Uterus (tissue), 4 donors: ENCODE results near the gene ABCA2. TPM values are rescaled to one million over a fixed set of nuclear protein-coding genes. Genes with fewer than 3 reads are reported as not detected.

ENCODE experiments used
- DNase-seq, 2 donors: peaks; one replicate each; pipeline ENCODE4 v3.0.0-alpha.2; 2019 to 2020
- H3K27ac ChIP-seq, 2 donors: fragments of 200-600 bp; sonication (generic); 1 replicate in 1 of 2; 2 replicates in 1 of 2; pipeline ENCODE4 v1.5.1; 2016 to 2018
- H3K27me3 ChIP-seq, 2 donors: fragments of 200-600 bp; sonication (generic); one replicate each; pipeline ENCODE4 v1.5.1; 2018 to 2019; ENCODE audit warnings: control low read depth in 1 of 2
- H3K36me3 ChIP-seq, 2 donors: fragments of 200-600 bp; sonication (generic); one replicate each; pipeline ENCODE4 v1.5.1; 2019; ENCODE audit warnings: control low read depth in 1 of 2
- H3K4me1 ChIP-seq, 2 donors: fragments of 200-600 bp; sonication (generic); one replicate each; pipeline ENCODE4 v1.5.1; 2018 to 2019; ENCODE audit warnings: control low read depth in 1 of 2
- H3K4me3 ChIP-seq, 2 donors: fragments of 200-600 bp; sonication (generic); 1 replicate in 1 of 2; 2 replicates in 1 of 2; pipeline ENCODE4 v1.5.1; 2018 to 2019; ENCODE audit warnings: mild to moderate bottlenecking in 1 of 2
- H3K9me3 ChIP-seq, 2 donors: fragments of 200-600 bp; sonication (generic); one replicate each; pipeline ENCODE4 v1.5.1; 2019; ENCODE audit warnings: control low read depth in 1 of 2
- POLR2A ChIP-seq, 2 donors: fragments of 450-650 bp; IDR thresholded peaks; one replicate each; pipeline ENCODE4 v1.6.1; 2016; ENCODE audit warnings: antibody characterized with exemption in 2 of 2, mild to moderate bottlenecking in 1 of 2, moderate library complexity in 1 of 2
- intact Hi-C: fragments of 100-400 bp; cut with DNase I; formaldehyde crosslinking; loops from one replicate; pipeline ENCODE4 v1.15.1; 2023; ENCODE audit warnings: low total_unique reads
- total RNA-seq, 4 donors: library from RNA; depleted of rRNA in 3 of 4; stranded (reverse); fragments of >200 nt in 3 of 4; gene quantifications; one replicate each; pipeline versions ENCODE4 v1.1.0 to v1.2.4, GENCODE V29; 2014 to 2023
- TF ChIP-seq, protein P1 (sequence below), 4 experiments: fragments of 200-600 bp in 2 of 4; fragments of 450-650 bp in 2 of 4; sonication (generic) in 2 of 4; IDR thresholded peaks; one replicate each; pipeline ENCODE4 v1.5.1; 2016 to 2019; ENCODE audit warnings: antibody characterized with exemption in 4 of 4, mild to moderate bottlenecking in 2 of 4, moderate library complexity in 1 of 4
- donor health status: DM: yes; HTN: yes; CAD: no.

ABCA2 gene
- total RNA-seq, 4 donors from 2014 or later = 24.8 to 36.9 (median 26.1) TPM

DNA sequence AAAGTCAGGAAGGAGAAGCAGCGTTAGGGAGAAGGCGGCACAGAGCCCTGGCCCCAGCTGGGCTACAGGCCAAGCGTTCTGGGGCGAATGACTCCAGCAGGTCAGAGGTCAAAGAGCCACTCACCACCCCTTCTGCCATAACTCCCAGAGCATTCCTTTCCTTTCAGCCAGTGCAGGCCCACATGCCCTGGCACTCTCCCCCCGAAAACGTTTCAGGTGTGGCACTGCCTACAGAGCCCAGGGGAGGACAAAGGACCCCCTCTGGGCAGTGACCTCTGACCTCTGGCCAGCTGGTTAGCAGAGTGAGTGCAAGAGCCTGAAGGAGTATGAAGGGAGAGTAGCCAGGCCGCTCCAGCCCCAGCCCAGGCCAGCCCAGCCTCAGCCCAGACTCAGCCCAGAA, 4.9 kb downstream of the ABCA2 start:
- DNase-seq = no peak
- TF ChIP-seq, protein P1, sequence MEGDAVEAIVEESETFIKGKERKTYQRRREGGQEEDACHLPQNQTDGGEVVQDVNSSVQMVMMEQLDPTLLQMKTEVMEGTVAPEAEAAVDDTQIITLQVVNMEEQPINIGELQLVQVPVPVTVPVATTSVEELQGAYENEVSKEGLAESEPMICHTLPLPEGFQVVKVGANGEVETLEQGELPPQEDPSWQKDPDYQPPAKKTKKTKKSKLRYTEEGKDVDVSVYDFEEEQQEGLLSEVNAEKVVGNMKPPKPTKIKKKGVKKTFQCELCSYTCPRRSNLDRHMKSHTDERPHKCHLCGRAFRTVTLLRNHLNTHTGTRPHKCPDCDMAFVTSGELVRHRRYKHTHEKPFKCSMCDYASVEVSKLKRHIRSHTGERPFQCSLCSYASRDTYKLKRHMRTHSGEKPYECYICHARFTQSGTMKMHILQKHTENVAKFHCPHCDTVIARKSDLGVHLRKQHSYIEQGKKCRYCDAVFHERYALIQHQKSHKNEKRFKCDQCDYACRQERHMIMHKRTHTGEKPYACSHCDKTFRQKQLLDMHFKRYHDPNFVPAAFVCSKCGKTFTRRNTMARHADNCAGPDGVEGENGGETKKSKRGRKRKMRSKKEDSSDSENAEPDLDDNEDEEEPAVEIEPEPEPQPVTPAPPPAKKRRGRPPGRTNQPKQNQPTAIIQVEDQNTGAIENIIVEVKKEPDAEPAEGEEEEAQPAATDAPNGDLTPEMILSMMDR (IDR thresholded peaks at IDR 0.05) = no peak
- no peak for TF ChIP-seq POLR2A (IDR thresholded peaks at IDR 0.05)
- Histone ChIP-seq H3K4me3 (no peak overlapping the region), H3K4me1 (peaks cover 0 to 5% of the 10 kb centered on the region in 2 donors), H3K36me3 (no peaks in the 10 kb centered on the region), H3K27ac (no peak overlapping the region), H3K9me3 (no peaks in the 10 kb centered on the region), H3K27me3 (no peaks in the 10 kb centered on the region)
- intact Hi-C loops = no loop called here

DNA sequence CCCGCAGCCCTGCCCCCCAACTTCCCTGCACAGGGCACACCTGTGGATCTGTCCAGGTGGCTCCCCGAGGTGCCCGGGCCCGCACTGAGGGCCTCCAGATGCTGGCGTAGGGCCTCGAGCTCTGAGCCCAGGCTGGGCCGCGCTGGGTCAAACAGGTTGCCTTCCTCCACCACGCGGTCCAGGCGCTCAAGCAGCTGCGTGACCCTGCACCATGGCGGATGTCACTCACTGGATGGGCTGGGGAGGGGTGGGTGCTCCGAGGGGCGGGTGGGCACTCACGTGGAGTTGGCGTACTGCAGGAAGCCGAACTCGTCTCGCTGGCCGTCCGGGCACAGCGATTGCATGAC, 5.4 kb downstream of the ABCA2 start:
- DNase-seq = no peak
- H3K9me3 ChIP-seq = no peaks in the 10 kb centered on the region
- H3K36me3 ChIP-seq = no peaks in the 10 kb centered on the region
- no peaks in the 10 kb centered on the region for H3K27me3 ChIP-seq
- H3K4me3 ChIP-seq = no peak overlapping the region
- no peak overlapping the region for H3K27ac ChIP-seq
- no peak for TF ChIP-seq POLR2A (IDR thresholded peaks at IDR 0.05)
- TF ChIP-seq, protein P1 (IDR thresholded peaks at IDR 0.05) = no peak
- peaks cover 0 to 5% of the 10 kb centered on the region in 2 donors for H3K4me1 ChIP-seq
- intact Hi-C loops = no loop called here

DNA sequence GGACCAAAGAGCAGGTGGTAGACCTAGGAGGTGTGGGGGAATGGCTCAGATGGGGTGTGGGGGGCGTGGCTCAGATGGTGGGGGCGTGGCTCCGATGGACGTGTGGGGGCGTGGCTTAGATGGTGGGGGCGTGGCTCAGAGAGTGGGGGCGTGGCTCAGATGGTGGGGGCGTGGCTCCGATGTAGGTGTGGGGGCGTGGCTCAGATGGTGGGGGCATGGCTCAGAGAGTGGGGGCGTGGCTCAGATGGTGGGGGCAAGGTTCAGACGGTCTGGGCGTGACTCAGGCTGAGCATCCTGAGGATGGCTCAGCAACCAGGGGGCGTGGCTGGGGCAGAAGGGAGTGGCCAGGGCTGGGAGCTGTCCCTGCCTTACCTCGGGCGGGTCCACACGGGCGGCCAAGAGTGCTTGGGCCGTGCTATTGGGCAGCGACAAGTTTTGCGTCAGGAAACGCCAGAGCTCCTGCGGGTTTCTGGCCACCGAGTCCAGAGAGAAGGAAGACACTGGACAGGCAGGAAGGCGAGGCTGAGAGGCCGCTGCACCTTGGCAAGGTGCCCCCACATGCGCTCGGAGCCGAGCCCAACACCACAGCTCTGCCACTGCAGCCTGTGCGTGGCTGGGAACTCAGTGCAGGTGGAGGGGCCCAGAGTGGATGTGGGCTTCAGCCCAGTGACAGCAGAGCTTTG, 5.9 kb downstream of the ABCA2 start:
- DNase-seq = no peak
- intact Hi-C loops = no loop called here
- no peaks in the 10 kb centered on the region for H3K27me3 ChIP-seq
- no peaks in the 10 kb centered on the region for H3K9me3 ChIP-seq
- H3K4me3 ChIP-seq = no peak overlapping the region
- TF ChIP-seq, protein P1 (IDR thresholded peaks at IDR 0.05) = no peak
- no peak for TF ChIP-seq POLR2A (IDR thresholded peaks at IDR 0.05)
- H3K36me3 ChIP-seq = no peaks in the 10 kb centered on the region
- H3K27ac ChIP-seq = no peak overlapping the region
- peaks cover 0 to under 1% of the 10 kb centered on the region in 2 donors for H3K4me1 ChIP-seq

DNA sequence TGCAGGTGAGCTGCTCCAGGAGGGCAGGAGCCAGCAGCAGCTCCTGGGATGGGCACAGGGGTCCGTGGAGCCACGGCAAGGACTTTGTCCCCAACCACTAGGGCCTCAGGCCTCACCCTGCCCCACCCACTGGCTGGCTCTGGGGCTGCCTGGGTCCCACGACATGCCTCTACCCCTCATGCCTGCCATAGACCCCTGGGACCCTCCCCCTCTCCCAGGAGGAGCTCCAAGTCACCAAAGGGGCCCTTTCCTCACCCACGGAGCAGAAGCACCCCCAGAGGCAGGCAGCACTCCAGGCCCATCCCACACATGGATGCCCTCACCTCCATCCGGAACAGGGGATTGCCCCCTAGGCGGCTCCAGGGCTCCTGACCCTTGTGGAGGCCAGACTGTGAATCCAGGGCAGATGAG, 6.5 kb downstream of the ABCA2 start:
- Histone ChIP-seq H3K4me1 (no peaks in the 10 kb centered on the region), H3K27me3 (no peaks in the 10 kb centered on the region), H3K27ac (no peak overlapping the region), H3K4me3 (no peak overlapping the region), H3K36me3 (no peaks in the 10 kb centered on the region), H3K9me3 (no peaks in the 10 kb centered on the region)
- no peak for TF ChIP-seq POLR2A (IDR thresholded peaks at IDR 0.05)
- TF ChIP-seq, protein P1 (IDR thresholded peaks at IDR 0.05) = no peak
- DNase-seq = no peak
- intact Hi-C loops = no loop called here

DNA sequence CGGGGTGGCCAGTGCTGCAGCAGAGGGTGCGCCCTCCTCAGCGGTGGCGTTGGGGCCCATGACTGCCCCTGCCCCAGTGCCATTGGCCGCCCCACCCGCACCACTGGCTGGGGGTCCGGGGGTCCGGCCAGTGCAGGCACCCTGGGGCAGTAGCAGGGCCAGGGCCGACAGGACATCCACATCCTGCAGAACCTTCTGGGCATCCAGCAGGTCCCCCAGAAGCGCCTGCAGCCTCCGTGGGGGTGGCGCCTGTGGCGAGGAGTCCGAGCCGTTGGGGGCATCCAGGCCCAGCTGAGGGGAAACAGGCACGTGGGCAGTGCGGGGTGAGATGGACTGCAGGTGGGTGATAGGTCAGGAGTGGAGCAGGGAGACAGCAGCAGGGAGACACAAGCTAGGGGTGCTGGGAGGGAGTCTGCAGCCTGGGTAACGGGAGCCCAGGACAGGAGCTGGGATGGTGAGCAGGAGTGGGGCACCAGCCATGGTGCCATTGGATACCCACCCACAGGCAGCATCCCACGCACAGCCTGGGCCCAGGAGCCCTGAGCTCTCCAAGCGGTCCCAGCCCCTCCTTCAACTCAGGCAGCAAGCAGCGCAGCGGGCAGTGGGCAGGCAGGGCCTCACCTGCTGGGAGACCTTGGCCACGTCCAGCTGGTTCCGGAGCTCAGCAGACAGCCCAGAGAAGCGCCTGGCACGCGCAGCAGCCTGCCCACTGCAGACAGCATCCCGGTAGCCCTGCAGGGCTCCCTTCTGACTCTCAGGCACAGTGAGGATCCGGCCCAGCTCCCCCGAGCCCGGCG, 7.1 kb downstream of the ABCA2 start:
- Histone ChIP-seq H3K4me1 (no peaks in the 10 kb centered on the region), H3K9me3 (no peaks in the 10 kb centered on the region), H3K4me3 (no peak overlapping the region), H3K36me3 (no peaks in the 10 kb centered on the region), H3K27me3 (no peaks in the 10 kb centered on the region), H3K27ac (no peak overlapping the region)
- no peak for DNase-seq
- intact Hi-C loops = no loop called here
- TF ChIP-seq, protein P1 (IDR thresholded peaks at IDR 0.05) = no peak
- no peak for TF ChIP-seq POLR2A (IDR thresholded peaks at IDR 0.05)
